Measurements from ENCODE around the gene TNFAIP8.
"Not testable (repeated sequence)": the region's sequence is repeated elsewhere in the genome, so short reads cannot be mapped to it uniquely, and the experiment has no call there.

TNFAIP8 gene

GRCh38 chr5:119439140-119439631 is 83.4 kb downstream of the TNFAIP8 start:
- TF ChIP-seq, protein P1, sequence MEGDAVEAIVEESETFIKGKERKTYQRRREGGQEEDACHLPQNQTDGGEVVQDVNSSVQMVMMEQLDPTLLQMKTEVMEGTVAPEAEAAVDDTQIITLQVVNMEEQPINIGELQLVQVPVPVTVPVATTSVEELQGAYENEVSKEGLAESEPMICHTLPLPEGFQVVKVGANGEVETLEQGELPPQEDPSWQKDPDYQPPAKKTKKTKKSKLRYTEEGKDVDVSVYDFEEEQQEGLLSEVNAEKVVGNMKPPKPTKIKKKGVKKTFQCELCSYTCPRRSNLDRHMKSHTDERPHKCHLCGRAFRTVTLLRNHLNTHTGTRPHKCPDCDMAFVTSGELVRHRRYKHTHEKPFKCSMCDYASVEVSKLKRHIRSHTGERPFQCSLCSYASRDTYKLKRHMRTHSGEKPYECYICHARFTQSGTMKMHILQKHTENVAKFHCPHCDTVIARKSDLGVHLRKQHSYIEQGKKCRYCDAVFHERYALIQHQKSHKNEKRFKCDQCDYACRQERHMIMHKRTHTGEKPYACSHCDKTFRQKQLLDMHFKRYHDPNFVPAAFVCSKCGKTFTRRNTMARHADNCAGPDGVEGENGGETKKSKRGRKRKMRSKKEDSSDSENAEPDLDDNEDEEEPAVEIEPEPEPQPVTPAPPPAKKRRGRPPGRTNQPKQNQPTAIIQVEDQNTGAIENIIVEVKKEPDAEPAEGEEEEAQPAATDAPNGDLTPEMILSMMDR (IDR thresholded peaks at IDR 0.05; ENCODE audit: low read depth, low read length) = no peak
- no peak for DNase-seq (ENCODE audit: low read depth, low spot score)
- in situ Hi-C loops (cut with HindIII; ENCODE audit: low sequenced_read_pairs) = no loop called here
- no peak overlapping the region for H3K4me3 ChIP-seq (ENCODE audit: low read depth, low read length)

DNA sequence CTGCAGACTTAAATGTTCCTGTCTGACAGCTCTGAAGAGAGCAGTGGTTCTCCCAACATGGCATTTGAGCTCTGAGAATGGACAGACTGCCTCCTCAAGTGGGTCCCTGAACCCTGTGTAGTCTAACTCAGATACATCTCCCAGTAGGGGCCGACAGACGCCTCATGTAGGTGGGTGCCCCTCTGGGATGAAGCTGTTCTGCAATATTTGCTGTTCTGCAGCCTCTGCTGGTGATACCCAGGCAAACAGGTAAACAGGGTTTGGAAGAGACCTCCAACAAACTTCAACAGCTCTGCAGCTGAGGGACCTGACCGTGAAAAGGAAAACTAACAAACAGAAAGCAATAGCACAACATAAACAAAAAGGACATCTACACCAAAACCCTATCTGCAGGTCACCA is 83.8 kb downstream of the TNFAIP8 start:
- in situ Hi-C loops (cut with HindIII; ENCODE audit: low sequenced_read_pairs); DNase-seq (ENCODE audit: low read depth, low spot score); H3K4me3 ChIP-seq (ENCODE audit: low read depth, low read length): not testable (repeated sequence)

DNA sequence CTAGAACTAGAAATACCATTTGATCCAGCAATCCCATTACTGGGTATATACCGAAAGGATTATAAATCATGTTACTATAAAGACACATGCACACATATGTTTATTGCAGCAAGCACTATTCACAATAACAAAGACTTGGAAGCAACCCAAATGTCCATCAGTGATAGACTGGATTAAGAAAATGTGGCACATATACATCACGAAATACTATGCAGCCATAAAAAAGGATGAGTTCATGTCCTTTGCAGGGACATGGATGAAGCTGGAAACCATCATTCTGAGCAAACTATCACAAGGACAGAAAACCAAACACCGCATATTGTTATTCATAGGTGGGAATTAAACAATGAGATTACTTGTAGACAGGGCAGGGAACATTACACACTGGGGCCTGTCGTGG is 88.8 kb downstream of the TNFAIP8 start:
- H3K4me3 ChIP-seq (ENCODE audit: low read depth, low read length); DNase-seq (ENCODE audit: low read depth, low spot score); in situ Hi-C loops (cut with HindIII; ENCODE audit: low sequenced_read_pairs): not testable (repeated sequence)

- no peak overlapping the region for H3K4me3 ChIP-seq (ENCODE audit: low read depth, low read length)
- TF ChIP-seq, protein P1 (IDR thresholded peaks at IDR 0.05; ENCODE audit: low read depth, low read length) = no peak
- in situ Hi-C loops (cut with HindIII; ENCODE audit: low sequenced_read_pairs) = no loop called here
- no peak for DNase-seq (ENCODE audit: low read depth, low spot score)
Measured at GRCh38 chr5:119445544-119445943, 89.7 kb downstream of the TNFAIP8 start.
